SK-N-SH (cell line): ENCODE measurements around the gene TEX35. TPM values are rescaled to one million over a fixed set of nuclear protein-coding genes. Genes with fewer than 3 reads are reported as not detected.

Experiments
- CTCF ChIA-PET: fragments of 300-600, 350-600 bp; formaldehyde crosslinking; extraction: SDS; loops from one replicate; lab custom pipeline; 2021; lab: Yijun Ruan, JAX
- POLR2A ChIA-PET: fragments of 350-600 bp; sonication (Branson Sonifier 250); formaldehyde crosslinking; extraction: SDS; loops from one replicate; lab custom pipeline; 2020; ENCODE audit warnings: antibody characterized with exemption, inconsistent platforms; lab: Yijun Ruan, JAX
- DNase-seq: peaks from one replicate; pipeline ENCODE4 v3.0.0; 2012
- H2AFZ ChIP-seq: fragments of 200-600 bp; sonication (generic); 2 replicates; pipeline ENCODE4 v1.8.1; 2016; ENCODE audit warnings: antibody characterized with exemption, mild to moderate bottlenecking, low read depth
- H3F3A ChIP-seq: fragments of 200-600 bp; sonication (generic); replicated peaks from 2 replicates; pipeline ENCODE3; 2016; ENCODE audit warnings: antibody characterized with exemption, mild to moderate bottlenecking; ENCODE audit not compliant: insufficient read depth
- H3K27ac ChIP-seq, 2 experiments: fragments of 200-500 bp in 1 of 2; fragments of 200-600 bp in 1 of 2; sonication (Bioruptor generic) in 1 of 2; sonication (generic), shearing (Covaris generic) in 1 of 2; 2 replicates each; pipeline versions ENCODE4 v1.5.1 to v1.6.1; 2014 to 2016; ENCODE audit warnings: low read depth in 2 of 2, inconsistent platforms in 1 of 2, low read length in 1 of 2, mild to moderate bottlenecking in 1 of 2, mixed read lengths in 1 of 2
- H3K27me3 ChIP-seq: fragments of 200-600 bp; sonication (generic), shearing (Covaris generic); 2 replicates; pipeline ENCODE4 v1.6.1; 2016; ENCODE audit warnings: mixed run types; ENCODE audit not compliant: insufficient read depth
- H3K36me3 ChIP-seq, 2 experiments: fragments of 200-500 bp in 1 of 2; fragments of 200-600 bp in 1 of 2; sonication (Bioruptor generic) in 1 of 2; sonication (generic) in 1 of 2; replicated peaks in 1 of 2; 2 replicates each; pipeline versions ENCODE3 to v1.5.1; 2014 to 2016; ENCODE audit warnings: low read length in 1 of 2, mild to moderate bottlenecking in 1 of 2; ENCODE audit not compliant: insufficient read depth in 2 of 2, control insufficient read depth in 1 of 2
- H3K4me1 ChIP-seq, 2 experiments: fragments of 200-500 bp in 1 of 2; fragments of 200-600 bp in 1 of 2; sonication (Bioruptor generic) in 1 of 2; sonication (generic), shearing (Covaris generic) in 1 of 2; 2 replicates each; pipeline versions ENCODE4 v1.5.1 to v1.6.1; 2014 to 2016; ENCODE audit warnings: low read depth in 1 of 2, low read length in 1 of 2, mixed run types in 1 of 2; ENCODE audit not compliant: insufficient read depth in 2 of 2, control insufficient read depth in 1 of 2
- H3K4me2 ChIP-seq: fragments of 200-600 bp; sonication (generic), shearing (Covaris generic); 2 replicates; pipeline ENCODE4 v1.6.1; 2017; ENCODE audit warnings: mixed run types
- H3K4me3 ChIP-seq, 2 experiments: fragments of 200-500 bp in 1 of 2; fragments of 200-600 bp in 1 of 2; sonication (Bioruptor generic) in 1 of 2; sonication (generic), shearing (Covaris generic) in 1 of 2; 2 replicates each; pipeline versions ENCODE4 v1.5.1 to v1.8.1; 2014 to 2016; ENCODE audit warnings: low read depth in 2 of 2, inconsistent platforms in 1 of 2, low read length in 1 of 2, mild to moderate bottlenecking in 1 of 2, mixed read lengths in 1 of 2, moderate library complexity in 1 of 2
- H3K79me2 ChIP-seq: fragments of 200-600 bp; sonication (generic); 2 replicates; pipeline ENCODE4 v1.8.1; 2017; ENCODE audit warnings: mild to moderate bottlenecking; ENCODE audit not compliant: insufficient read depth
- H3K9ac ChIP-seq: fragments of 200-600 bp; sonication (generic); 2 replicates; pipeline ENCODE4 v1.6.1; 2017; ENCODE audit warnings: mixed run types
- H3K9me2 ChIP-seq: fragments of 200-600 bp; sonication (generic); 2 replicates; pipeline ENCODE4 v1.6.1; 2017; ENCODE audit warnings: mixed run types
- H3K9me3 ChIP-seq: fragments of 200-600 bp; sonication (generic); 2 replicates; pipeline ENCODE4 v1.6.1; 2017; ENCODE audit warnings: mixed run types, mild to moderate bottlenecking, moderate library complexity
- H4K20me1 ChIP-seq: fragments of 200-600 bp; sonication (generic); 2 replicates; pipeline ENCODE4 v1.6.1; 2017; ENCODE audit warnings: mild to moderate bottlenecking, mixed run types; ENCODE audit not compliant: insufficient read depth
- EP300 ChIP-seq, 2 experiments: IDR thresholded peaks; 2 replicates each; pipeline versions ENCODE4 v1.4.0 to v1.6.1; 2012; ENCODE audit warnings: borderline replicate concordance in 1 of 2, low read depth in 1 of 2, low read length in 1 of 2
- EZH2phosphoT487 ChIP-seq: fragments of 200-600 bp; sonication (generic); IDR thresholded peaks from 2 replicates; pipeline ENCODE4 v1.6.1; 2017; ENCODE audit warnings: low read depth, mixed run types, mild to moderate bottlenecking, antibody characterized with exemption, moderate library complexity, borderline replicate concordance
- FOSL2 ChIP-seq: IDR thresholded peaks from 2 replicates; pipeline ENCODE4 v1.4.0; 2012; ENCODE audit warnings: low read depth, mild to moderate bottlenecking, moderate library complexity, borderline replicate concordance
- GABPA ChIP-seq: IDR thresholded peaks from 2 replicates; pipeline ENCODE4 v1.4.0; 2012; ENCODE audit warnings: low read depth, mild to moderate bottlenecking
- GATA2 ChIP-seq: sonication (generic); formaldehyde crosslinking; IDR thresholded peaks from 2 replicates; pipeline ENCODE4 v1.5.0; 2020; ENCODE audit warnings: mild to moderate bottlenecking, missing genetic modification reagents
- JUND ChIP-seq: IDR thresholded peaks from 2 replicates; pipeline ENCODE4 v1.4.0; 2012
- NFIC ChIP-seq: IDR thresholded peaks from 2 replicates; pipeline ENCODE4 v1.4.0; 2012; ENCODE audit warnings: borderline replicate concordance
- PBX3 ChIP-seq: IDR thresholded peaks from 2 replicates; pipeline ENCODE4; 2012
- RAD21 ChIP-seq: IDR thresholded peaks from 2 replicates; pipeline ENCODE4 v1.6.1; 2012; ENCODE audit warnings: mild to moderate bottlenecking, low read length
- RCOR1 ChIP-seq: fragments of 150-350 bp; IDR thresholded peaks from 2 replicates; pipeline ENCODE4 v1.6.1; 2017; ENCODE audit warnings: antibody characterized with exemption, low read length
- RFX5 ChIP-seq: IDR thresholded peaks from 2 replicates; pipeline ENCODE4 v1.6.1; 2012; ENCODE audit warnings: mild to moderate bottlenecking, improper control_type of control experiment, low read length
- TAF1 ChIP-seq: IDR thresholded peaks from 2 replicates; pipeline ENCODE4 v1.6.1; 2012; ENCODE audit warnings: low read depth, mild to moderate bottlenecking, low read length, moderate library complexity, borderline replicate concordance
- TCF12 ChIP-seq: IDR thresholded peaks from 2 replicates; pipeline ENCODE4 v1.4.0; 2012
- TEAD4 ChIP-seq: IDR thresholded peaks from 2 replicates; pipeline ENCODE4 v1.4.0; 2012; ENCODE audit warnings: mild to moderate bottlenecking, borderline replicate concordance; ENCODE audit not compliant: insufficient read depth
- USF2 ChIP-seq: fragments of 150-350 bp; IDR thresholded peaks from 2 replicates; pipeline ENCODE4 v1.6.1; 2017; ENCODE audit warnings: antibody characterized with exemption, low read length, low read depth, borderline replicate concordance
- YY1 ChIP-seq: IDR thresholded peaks from 2 replicates; pipeline ENCODE4 v1.4.0; 2012; ENCODE audit warnings: low read depth, mild to moderate bottlenecking
- WGBS: methylation state at CpG from one replicate; pipeline ENCODE4 v1.1.6; 2017; ENCODE audit warnings: low lambda C conversion rate; 5-methylcytosine and 5-hydroxymethylcytosine counted together
- polyA plus RNA-seq, 3 experiments: library from polyadenylated mRNA; depleted of rRNA; stranded (reverse); fragments of >200 nt; gene quantifications; 2 replicates each; pipeline ENCODE4 v1.2.3, GENCODE V29; 2012
- TF ChIP-seq, protein P1 (sequence below): IDR thresholded peaks from 2 replicates; pipeline ENCODE4 v1.4.0; 2012; ENCODE audit warnings: low read depth, borderline replicate concordance
- TF ChIP-seq, protein P2 (sequence below): IDR thresholded peaks from 2 replicates; pipeline ENCODE4 v1.4.0; 2012; ENCODE audit warnings: low read depth

The TEX35 gene
- polyA plus RNA-seq, 1 of the 3 experiments (the other 2 are of a cell fraction), result 0.03 TPM

DNA sequence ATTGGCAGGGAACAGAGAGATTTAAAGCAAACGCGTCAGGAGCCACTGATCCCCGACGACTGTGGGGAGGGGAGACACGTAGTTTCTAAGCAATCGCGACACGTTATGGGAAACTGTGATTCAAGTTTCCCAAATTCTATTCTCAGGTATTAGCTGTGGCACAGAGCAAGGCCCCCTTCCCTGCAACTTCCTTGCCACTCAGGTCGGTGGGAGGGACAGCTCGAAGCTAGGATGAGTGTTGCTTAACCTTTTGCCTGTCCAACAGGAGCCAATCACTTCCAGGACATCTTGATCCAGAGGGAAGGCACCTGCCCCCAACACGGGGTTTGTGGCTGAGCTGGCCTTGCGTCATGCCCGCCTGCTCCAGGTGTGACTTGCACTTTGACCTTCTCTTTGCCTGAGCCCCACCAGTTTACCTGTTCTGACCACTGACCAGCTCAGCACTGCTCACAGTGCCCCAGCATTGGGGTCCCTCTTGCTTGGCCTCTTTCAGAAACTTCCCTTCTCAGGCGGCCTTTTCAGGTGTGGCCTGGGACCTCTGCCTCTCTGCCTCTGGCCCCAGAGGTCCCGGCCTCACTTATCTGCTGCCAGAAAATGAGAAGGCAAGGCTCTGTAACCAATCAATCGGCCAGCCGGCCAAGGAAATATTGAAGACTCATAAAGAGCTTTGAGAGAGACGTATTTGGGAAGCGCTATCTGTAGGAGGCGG lies 24.6 kb downstream of the TEX35 start:
- DNase-seq, result no peak
- no peaks in the 10 kb centered on the region for H4K20me1 ChIP-seq
- H3K4me3 ChIP-seq, result no peak overlapping the region
- H3K4me1 ChIP-seq, result peaks cover 13 to 44% of the 10 kb centered on the region in 2 experiments; a peak in 3 of 4 replicates
- H3K9me3 ChIP-seq, result no peaks in the 10 kb centered on the region
- H3F3A ChIP-seq, result peaks cover 21% of the 10 kb centered on the region
- H2AFZ ChIP-seq, result no peak overlapping the region; the same call in 1 of the 2 replicates
- 82% methylated on average over 20 of the region's 20 CpGs for WGBS
- H3K36me3 ChIP-seq, result no peaks in the 10 kb centered on the region
- no peak for TF ChIP-seq GABPA
- no peak for TF ChIP-seq TCF12
- TF ChIP-seq RAD21, result no peak
- no peak for TF ChIP-seq EZH2phosphoT487
- TF ChIP-seq USF2, result no peak
- no peak for TF ChIP-seq TAF1
- TF ChIP-seq, protein P1, sequence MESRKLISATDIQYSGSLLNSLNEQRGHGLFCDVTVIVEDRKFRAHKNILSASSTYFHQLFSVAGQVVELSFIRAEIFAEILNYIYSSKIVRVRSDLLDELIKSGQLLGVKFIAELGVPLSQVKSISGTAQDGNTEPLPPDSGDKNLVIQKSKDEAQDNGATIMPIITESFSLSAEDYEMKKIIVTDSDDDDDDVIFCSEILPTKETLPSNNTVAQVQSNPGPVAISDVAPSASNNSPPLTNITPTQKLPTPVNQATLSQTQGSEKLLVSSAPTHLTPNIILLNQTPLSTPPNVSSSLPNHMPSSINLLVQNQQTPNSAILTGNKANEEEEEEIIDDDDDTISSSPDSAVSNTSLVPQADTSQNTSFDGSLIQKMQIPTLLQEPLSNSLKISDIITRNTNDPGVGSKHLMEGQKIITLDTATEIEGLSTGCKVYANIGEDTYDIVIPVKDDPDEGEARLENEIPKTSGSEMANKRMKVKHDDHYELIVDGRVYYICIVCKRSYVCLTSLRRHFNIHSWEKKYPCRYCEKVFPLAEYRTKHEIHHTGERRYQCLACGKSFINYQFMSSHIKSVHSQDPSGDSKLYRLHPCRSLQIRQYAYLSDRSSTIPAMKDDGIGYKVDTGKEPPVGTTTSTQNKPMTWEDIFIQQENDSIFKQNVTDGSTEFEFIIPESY, result no peak
- TF ChIP-seq RFX5, result no peak
- no peak for TF ChIP-seq RCOR1
- no peaks in the 10 kb centered on the region for H3K27me3 ChIP-seq
- H3K79me2 ChIP-seq, result no peaks in the 10 kb centered on the region
- H3K9ac ChIP-seq, result no peak overlapping the region
- ChIA-PET POLR2A (no interaction called here), CTCF (interaction anchor here (1.0 to 8.9 kb wide), 6 partner anchors 10 to 467 kb away, joined by 4 to 128 read pairs (median 6); no protein-coding TSS in a partner anchor)
- H3K9me2 ChIP-seq, result no peaks in the 10 kb centered on the region
- H3K4me2 ChIP-seq, result peak overlapping the region; percentile 62
- peak overlapping the region in 1 of 2 experiments; percentile 50; a peak in 1 of 4 replicates for H3K27ac ChIP-seq

- ChIA-PET CTCF (interaction anchor here (1.0 to 10.8 kb wide), 6 partner anchors 36 to 831 kb away, joined by 3 to 243 read pairs (median 6); no protein-coding TSS in a partner anchor), POLR2A (no interaction called here)
- TF ChIP-seq JUND, result peak; percentile 56
- TF ChIP-seq YY1, result peak; percentile 52; the same call in 1 of the 2 replicates
- peak; percentile 85 for TF ChIP-seq FOSL2
- peak; percentile 68 for TF ChIP-seq TCF12
- TF ChIP-seq GATA2 (CRISPR knock-in tag), result no peak
- TF ChIP-seq PBX3, result peak; percentile 24; the same call in 1 of the 2 replicates
- TF ChIP-seq, protein P2, sequence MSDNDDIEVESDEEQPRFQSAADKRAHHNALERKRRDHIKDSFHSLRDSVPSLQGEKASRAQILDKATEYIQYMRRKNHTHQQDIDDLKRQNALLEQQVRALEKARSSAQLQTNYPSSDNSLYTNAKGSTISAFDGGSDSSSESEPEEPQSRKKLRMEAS, result peak; percentile 38; the same call in 1 of the 2 replicates
- TF ChIP-seq TEAD4, result no peak
- peak; percentile 54 for TF ChIP-seq NFIC
- peak in 1 of 2 experiments; percentile 51; a peak in 1 of 4 replicates for TF ChIP-seq EP300 (IDR thresholded peaks at IDR 0.05; ENCODE audit: borderline replicate concordance in 1 of 2, low read depth in 1 of 2, low read length in 1 of 2)
- H3K4me1 ChIP-seq, result peaks cover 16 to 43% of the 10 kb centered on the region in 2 experiments; a peak in 3 of 4 replicates
- no peaks in the 10 kb centered on the region for H4K20me1 ChIP-seq
- H3K4me2 ChIP-seq, result peak overlapping the region; percentile 62
- peak overlapping the region in 1 of 2 experiments; percentile 50; a peak in 2 of 4 replicates for H3K27ac ChIP-seq
- H3K27me3 ChIP-seq, result no peaks in the 10 kb centered on the region
- no peaks in the 10 kb centered on the region for H3K36me3 ChIP-seq
- H3F3A ChIP-seq, result peaks cover 21% of the 10 kb centered on the region
- H2AFZ ChIP-seq, result peak overlapping the region; percentile 85
- peaks cover under 1% of the 10 kb centered on the region; the same call in 1 of the 2 replicates for H3K79me2 ChIP-seq
- 58% methylated on average over 8 of the region's 9 CpGs for WGBS
- no peak overlapping the region for H3K4me3 ChIP-seq
- peak overlapping the region; percentile 45 for H3K9ac ChIP-seq
- H3K9me3 ChIP-seq, result no peaks in the 10 kb centered on the region
- no peak for DNase-seq
- no peaks in the 10 kb centered on the region for H3K9me2 ChIP-seq
Observed at GRCh38 chr1:178538192-178538916, 25.4 kb downstream of the TEX35 start.
